K562 (cell line): ENCODE data around the gene NR2F2. TPM values are rescaled to one million over a fixed set of nuclear protein-coding genes. Genes with fewer than 3 reads are reported as not detected.
A peak's percentile ranks its signal among the peaks of the same experiment; 100 is the strongest.

Source experiments
- ATF7 ChIP-seq: fragments of 450-650 bp; IDR thresholded peaks from 2 replicates; pipeline ENCODE4 v1.7.1; 2014; ENCODE audit warnings: mild to moderate bottlenecking, moderate library complexity
- DDX20 ChIP-seq: fragments of 450-650 bp; IDR thresholded peaks from 2 replicates; pipeline ENCODE4 v1.6.1; 2016; ENCODE audit warnings: missing genetic modification characterization, low read depth, mild to moderate bottlenecking, missing compliant biosample characterization, moderate library complexity
- DNMT1 ChIP-seq: fragments of 450-650 bp; IDR thresholded peaks from 2 replicates; pipeline ENCODE4 v1.6.1; 2016; ENCODE audit warnings: antibody characterized with exemption, mild to moderate bottlenecking
- ESRRA ChIP-seq: fragments of 450-650 bp; IDR thresholded peaks from 2 replicates; pipeline ENCODE4 v1.6.1; 2014; ENCODE audit warnings: low read depth, mild to moderate bottlenecking, moderate library complexity, borderline replicate concordance
- MEF2A ChIP-seq: IDR thresholded peaks from 2 replicates; pipeline ENCODE4 v1.6.1; 2011; ENCODE audit warnings: low read depth, mild to moderate bottlenecking, low read length, moderate library complexity; ENCODE audit not compliant: control insufficient read depth
- MEIS2 ChIP-seq: fragments of 450-650 bp; IDR thresholded peaks from 2 replicates; pipeline ENCODE4 v1.6.1; 2014; ENCODE audit warnings: mild to moderate bottlenecking; ENCODE audit not compliant: partially characterized antibody
- NFE2L1 ChIP-seq: fragments of 450-650 bp; IDR thresholded peaks from 2 replicates; pipeline ENCODE4 v1.6.1; 2016; ENCODE audit warnings: missing genetic modification characterization, low read depth, mild to moderate bottlenecking, missing compliant biosample characterization, moderate library complexity, borderline replicate concordance
- PML ChIP-seq: IDR thresholded peaks from 2 replicates; pipeline ENCODE4 v1.6.1; 2012; ENCODE audit warnings: low read length, inconsistent platforms
- POU5F1 ChIP-seq: fragments of 150-350 bp; IDR thresholded peaks from 2 replicates; pipeline ENCODE4 v1.6.1; 2014; ENCODE audit warnings: borderline replicate concordance, low read length, low read depth, mild to moderate bottlenecking; ENCODE audit not compliant: partially characterized antibody
- RUNX1 ChIP-seq: sonication (generic); IDR thresholded peaks from 2 replicates; pipeline ENCODE4 v1.6.1; 2016; ENCODE audit warnings: antibody characterized with exemption, low read depth
- SAFB ChIP-seq: fragments of 200-400 bp; formaldehyde crosslinking; IDR thresholded peaks from 2 replicates; pipeline ENCODE4 v1.6.1; 2017; ENCODE audit warnings: low read depth, low read length, borderline replicate concordance
- ZFX ChIP-seq: sonication (generic); formaldehyde crosslinking; IDR thresholded peaks from 2 replicates; pipeline ENCODE4 v1.8.0; 2022; ENCODE audit warnings: mild to moderate bottlenecking, missing genetic modification reagents, moderate library complexity
- ZNF239 ChIP-seq: fragments of 250-450 bp; sonication (Bioruptor Pico); IDR thresholded peaks from 2 replicates; pipeline ENCODE4 v1.4.0; 2020; ENCODE audit warnings: mild to moderate bottlenecking
- ZNF644 ChIP-seq: fragments of 200-800 bp; sonication (Bioruptor generic); IDR thresholded peaks from 2 replicates; pipeline ENCODE4 v1.6.1; 2016; ENCODE audit warnings: low read depth, missing genetic modification characterization, missing compliant biosample characterization
- ZNF707 ChIP-seq: fragments of 250-450 bp; sonication (Bioruptor Pico); conservative IDR thresholded peaks from 2 replicates; pipeline ENCODE4 v1.8.0; 2022; ENCODE audit warnings: inconsistent platforms, mild to moderate bottlenecking, moderate library complexity
- ZNF77 ChIP-seq: fragments of 250-450 bp; sonication (Bioruptor Pico); IDR thresholded peaks from 2 replicates; pipeline ENCODE4 v1.5.0; 2020
- ZNF780A ChIP-seq: fragments of 250-450 bp; sonication (Bioruptor Pico); IDR thresholded peaks from 2 replicates; pipeline ENCODE4 v1.5.0; 2021; ENCODE audit warnings: mild to moderate bottlenecking
- polyA plus RNA-seq, 8 experiments: library from polyadenylated mRNA; depleted of rRNA in 4 of 8; stranded (reverse) in 5 of 8; unstranded in 3 of 8; fragments of >200 nt; fragmentation: Nextera tagmentation in 2 of 8; fragmentation: Illumina TruSeq in 1 of 8; extraction: Ambion mirVana in 2 of 8; extraction: Trizol in 1 of 8; gene quantifications; 2 replicates each; pipeline versions ENCODE4 v1.2.1 to v1.2.3, GENCODE V29; 2011 to 2014; ENCODE audit warnings: inconsistent platforms in 1 of 8, missing spikeins in 1 of 8
- total RNA-seq, 7 experiments: library from RNA; depleted of rRNA in 6 of 7; stranded (reverse); fragments of >200 nt in 6 of 7; fragmentation: Illumina TruSeq in 2 of 7; extraction: Trizol in 2 of 7; gene quantifications; 2 replicates each; pipeline versions ENCODE4 v1.2.1 to v1.2.3, GENCODE V29; 2011 to 2021; ENCODE audit warnings: low replicate concordance in 1 of 7
- TF ChIP-seq, protein P1 (sequence below): fragments of 450-650 bp; IDR thresholded peaks from 2 replicates; pipeline ENCODE4 v1.6.1; 2016; ENCODE audit warnings: low read depth, mild to moderate bottlenecking, moderate library complexity
- TF ChIP-seq, protein P2 (sequence below): fragments of 200-800 bp; sonication (Bioruptor generic); IDR thresholded peaks from 2 replicates; pipeline ENCODE4 v1.6.1; 2017; ENCODE audit warnings: missing genetic modification characterization, missing compliant biosample characterization
- TF ChIP-seq, protein P3 (sequence below), 2 experiments: IDR thresholded peaks; 2 replicates each; pipeline ENCODE4 v1.6.1; 2011; ENCODE audit warnings: borderline replicate concordance in 1 of 2, control low read depth in 1 of 2, low read depth in 1 of 2, low read length in 1 of 2, mild to moderate bottlenecking in 1 of 2, mixed read lengths in 1 of 2, moderate library complexity in 1 of 2; ENCODE audit not compliant: insufficient read depth in 1 of 2, insufficient read length in 1 of 2, poor library complexity in 1 of 2, severe bottlenecking in 1 of 2; ENCODE audit errors: extremely low read depth in 1 of 2

NR2F2 gene
- total and polyA plus RNA-seq, 9 of the 15 experiments (the other 6 are each of a cell fraction or from before 2014, with no cell fraction given), result 6.0 to 51.8 (median 11.1) TPM

DNA sequence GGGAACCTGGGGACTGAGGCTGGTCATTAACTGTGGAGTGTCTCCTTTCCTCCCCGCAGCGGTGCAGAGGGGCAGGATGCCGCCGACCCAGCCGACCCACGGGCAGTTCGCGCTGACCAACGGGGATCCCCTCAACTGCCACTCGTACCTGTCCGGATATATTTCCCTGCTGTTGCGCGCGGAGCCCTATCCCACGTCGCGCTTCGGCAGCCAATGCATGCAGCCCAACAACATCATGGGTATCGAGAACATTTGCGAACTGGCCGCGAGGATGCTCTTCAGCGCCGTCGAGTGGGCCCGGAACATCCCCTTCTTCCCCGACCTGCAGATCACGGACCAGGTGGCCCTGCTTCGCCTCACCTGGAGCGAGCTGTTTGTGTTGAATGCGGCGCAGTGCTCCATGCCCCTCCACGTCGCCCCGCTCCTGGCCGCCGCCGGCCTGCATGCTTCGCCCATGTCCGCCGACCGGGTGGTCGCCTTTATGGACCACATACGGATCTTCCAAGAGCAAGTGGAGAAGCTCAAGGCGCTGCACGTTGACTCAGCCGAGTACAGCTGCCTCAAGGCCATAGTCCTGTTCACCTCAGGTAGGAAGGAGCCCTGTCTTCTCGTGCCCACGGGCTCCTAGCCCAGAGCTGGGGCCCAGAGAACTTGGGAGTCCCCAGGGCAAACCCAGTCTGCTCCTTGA, 3.7 kb downstream of the NR2F2 start (continued):
- TF ChIP-seq DDX20 (tag), result no peak
- no peak for TF ChIP-seq NFE2L1 (tag)
- TF ChIP-seq PML, result no peak
- TF ChIP-seq DNMT1, result no peak
- no peak for TF ChIP-seq ZFX (CRISPR knock-in tag)
- no peak for TF ChIP-seq ZNF239
- TF ChIP-seq, protein P1, sequence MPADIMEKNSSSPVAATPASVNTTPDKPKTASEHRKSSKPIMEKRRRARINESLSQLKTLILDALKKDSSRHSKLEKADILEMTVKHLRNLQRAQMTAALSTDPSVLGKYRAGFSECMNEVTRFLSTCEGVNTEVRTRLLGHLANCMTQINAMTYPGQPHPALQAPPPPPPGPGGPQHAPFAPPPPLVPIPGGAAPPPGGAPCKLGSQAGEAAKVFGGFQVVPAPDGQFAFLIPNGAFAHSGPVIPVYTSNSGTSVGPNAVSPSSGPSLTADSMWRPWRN, result no peak
- TF ChIP-seq ATF7, result no peak
- no peak for TF ChIP-seq MEF2A
- TF ChIP-seq MEIS2, result no peak
- TF ChIP-seq ZNF644 (tag), result no peak
- no peak for TF ChIP-seq ZNF707 (CRISPR knock-in tag)
- TF ChIP-seq SAFB, result no peak
- no peak for TF ChIP-seq POU5F1
- no peak for TF ChIP-seq RUNX1
- TF ChIP-seq ESRRA, result no peak
- TF ChIP-seq ZNF780A (CRISPR knock-in tag), result no peak
- TF ChIP-seq, protein P2, sequence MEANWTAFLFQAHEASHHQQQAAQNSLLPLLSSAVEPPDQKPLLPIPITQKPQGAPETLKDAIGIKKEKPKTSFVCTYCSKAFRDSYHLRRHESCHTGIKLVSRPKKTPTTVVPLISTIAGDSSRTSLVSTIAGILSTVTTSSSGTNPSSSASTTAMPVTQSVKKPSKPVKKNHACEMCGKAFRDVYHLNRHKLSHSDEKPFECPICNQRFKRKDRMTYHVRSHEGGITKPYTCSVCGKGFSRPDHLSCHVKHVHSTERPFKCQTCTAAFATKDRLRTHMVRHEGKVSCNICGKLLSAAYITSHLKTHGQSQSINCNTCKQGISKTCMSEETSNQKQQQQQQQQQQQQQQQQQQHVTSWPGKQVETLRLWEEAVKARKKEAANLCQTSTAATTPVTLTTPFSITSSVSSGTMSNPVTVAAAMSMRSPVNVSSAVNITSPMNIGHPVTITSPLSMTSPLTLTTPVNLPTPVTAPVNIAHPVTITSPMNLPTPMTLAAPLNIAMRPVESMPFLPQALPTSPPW (CRISPR knock-in tag), result no peak
- TF ChIP-seq, protein P3, sequence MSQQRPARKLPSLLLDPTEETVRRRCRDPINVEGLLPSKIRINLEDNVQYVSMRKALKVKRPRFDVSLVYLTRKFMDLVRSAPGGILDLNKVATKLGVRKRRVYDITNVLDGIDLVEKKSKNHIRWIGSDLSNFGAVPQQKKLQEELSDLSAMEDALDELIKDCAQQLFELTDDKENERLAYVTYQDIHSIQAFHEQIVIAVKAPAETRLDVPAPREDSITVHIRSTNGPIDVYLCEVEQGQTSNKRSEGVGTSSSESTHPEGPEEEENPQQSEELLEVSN (IDR thresholded peaks at IDR 0.05; ENCODE audit: borderline replicate concordance in 1 of 2, extremely low read depth in 1 of 2, insufficient read depth in 1 of 2, insufficient read length in 1 of 2, low read depth in 1 of 2, low read length in 1 of 2, poor library complexity in 1 of 2, severe bottlenecking in 1 of 2), result peak; percentile 10 to 38
- no peak for TF ChIP-seq ZNF77
